ENCODE results near the gene MPIG6B. TPM values are rescaled to one million over a fixed set of nuclear protein-coding genes. Genes with fewer than 3 reads are reported as not detected.
A peak's percentile ranks its signal among the peaks of the same experiment; 100 is the strongest.

Gene MPIG6B
- total and polyA plus RNA-seq, 3 experiments from 2014 or later, result 0.08 TPM; not detected in 2

- H3K4me3 ChIP-seq (ENCODE audit: low read length), result peak overlapping the region; percentile 97
- CTCF ChIA-PET, result interaction anchor here (0.7 to 7.5 kb wide), 12 partner anchors 8 to 150 kb away, joined by 3 to 42 read pairs (median 8); partner anchors contain the start of genes DDAH2, HSPA1B, LSM2 and LY6G5C
- Mint-ChIP-seq H3K27me3 (no peaks in the 10 kb centered on the region), H3K36me3 (peaks cover 0 to 44% (median 1%) of the 10 kb centered on the region in 3 donors), H3K4me3 (peak overlapping the region; percentile 93 to 99 (median 98)), H3K4me1 (peaks cover 59 to 81% (median 71%) of the 10 kb centered on the region in 3 donors), H3K9me3 (no peaks in the 10 kb centered on the region), H3K27ac (peak overlapping the region; percentile 91 to 98 (median 96))
- no peaks in the 10 kb centered on the region for H3K27me3 ChIP-seq (ENCODE audit: insufficient read depth, low read length, poor library complexity, severe bottlenecking)
- peaks cover 58% of the 10 kb centered on the region for H3K4me1 ChIP-seq (ENCODE audit: insufficient read depth, low read length)
- H3K36me3 ChIP-seq (ENCODE audit: insufficient read depth, low read length), result peaks cover 13% of the 10 kb centered on the region
- no peak for DNase-seq
- POLR2A ChIA-PET, result interaction anchor here (0.5 to 2.5 kb wide), 10 partner anchors 8 to 450 kb away, joined by 3 to 11 read pairs (median 4); partner anchors contain the start of genes ABHD16A, LSM2 and VARS1
- peak overlapping the region; percentile 98 for H3K27ac ChIP-seq (ENCODE audit: low read depth, low read length)
- H3K9me3 ChIP-seq (ENCODE audit: low read length), result no peaks in the 10 kb centered on the region
These were observed 14.3 kb downstream of the MPIG6B start for GRCh38 chr6:31737315-31737990.

- H3K4me1 ChIP-seq (ENCODE audit: insufficient read depth, low read length), result peaks cover 56% of the 10 kb centered on the region
These were observed 15.1 kb downstream of the MPIG6B start for GRCh38 chr6:31737991-31738979.

GRCh38 chr6:31739639-31740396 lies 16.6 kb downstream of the MPIG6B start, which contains the start of gene MSH5:
TSS of gene MSH5 (plus strand) at chr6:31740005. CDS start at chr6:31740467, 462 bp downstream.
- no peaks in the 10 kb centered on the region for H3K27me3 Mint-ChIP-seq
- H3K27ac Mint-ChIP-seq, result peak within 1 kb of the TSS; percentile 91 to 99 (median 96)
- DNase-seq, result peak; percentile 91 to 97 (median 93)
- peak within 1 kb of the TSS; percentile 93 to 99 (median 98) for H3K4me3 Mint-ChIP-seq
- Histone ChIP-seq H3K36me3 (ENCODE audit: insufficient read depth, low read length) (no peaks in the 10 kb centered on the region), H3K27me3 (ENCODE audit: insufficient read depth, low read length, poor library complexity, severe bottlenecking) (no peaks in the 10 kb centered on the region), H3K9me3 (ENCODE audit: low read length) (no peaks in the 10 kb centered on the region), H3K4me3 (ENCODE audit: low read length) (peak within 1 kb of the TSS; percentile 84), H3K27ac (ENCODE audit: low read depth, low read length) (peak within 1 kb of the TSS; percentile 98), H3K4me1 (ENCODE audit: insufficient read depth, low read length) (peaks cover 40% of the 10 kb centered on the region)
- peaks cover 46 to 62% (median 55%) of the 10 kb centered on the region in 3 donors for H3K4me1 Mint-ChIP-seq
- ChIA-PET POLR2A (interaction anchor here (0.6 to 2.5 kb wide), 11 partner anchors 9 to 90 kb away, joined by 3 to 12 read pairs (median 5); partner anchors contain the start of genes ABHD16A, DDAH2 and LSM2), CTCF (interaction anchor here (0.6 to 7.5 kb wide), 11 partner anchors 10 to 90 kb away, joined by 3 to 42 read pairs (median 5); partner anchors contain the start of genes DDAH2, HSPA1B, LSM2 and MPIG6B)
- H3K36me3 Mint-ChIP-seq, result peaks cover 0 to 23% (median 1%) of the 10 kb centered on the region in 3 donors
- H3K9me3 Mint-ChIP-seq, result no peaks in the 10 kb centered on the region

More at GRCh38 chr6:31737991-31738979, 15.1 kb downstream of the MPIG6B start:
- H3K9me3 ChIP-seq (ENCODE audit: low read length), result no peaks in the 10 kb centered on the region
- ChIA-PET POLR2A (interaction anchor here (0.6 to 2.5 kb wide), 13 partner anchors 8 to 124 kb away, joined by 3 to 11 read pairs (median 5); partner anchors contain the start of genes ABHD16A, LSM2, NEU1 and VARS1), CTCF (interaction anchor here (0.7 to 7.5 kb wide), 18 partner anchors 9 to 149 kb away, joined by 3 to 42 read pairs (median 4); partner anchors contain the start of genes ABHD16A, DDAH2, HSPA1B and LSM2)
- peak overlapping the region; percentile 91 to 98 (median 96) for H3K27ac Mint-ChIP-seq
- H3K27me3 Mint-ChIP-seq, result no peaks in the 10 kb centered on the region
- no peaks in the 10 kb centered on the region for H3K9me3 Mint-ChIP-seq
- H3K27ac ChIP-seq (ENCODE audit: low read depth, low read length), result peak overlapping the region; percentile 98
- H3K36me3 ChIP-seq (ENCODE audit: insufficient read depth, low read length), result peaks cover 11% of the 10 kb centered on the region
- H3K27me3 ChIP-seq (ENCODE audit: insufficient read depth, low read length, poor library complexity, severe bottlenecking), result no peaks in the 10 kb centered on the region
- H3K4me3 ChIP-seq (ENCODE audit: low read length), result peak overlapping the region; percentile 44
- H3K4me3 Mint-ChIP-seq, result peak overlapping the region; percentile 93 to 99 (median 98)
- H3K36me3 Mint-ChIP-seq, result peaks cover 0 to 38% (median 1%) of the 10 kb centered on the region in 3 donors
- H3K4me1 Mint-ChIP-seq, result peaks cover 57 to 78% (median 68%) of the 10 kb centered on the region in 3 donors
- peak; percentile 40 to 81 (median 77) for DNase-seq

DNA sequence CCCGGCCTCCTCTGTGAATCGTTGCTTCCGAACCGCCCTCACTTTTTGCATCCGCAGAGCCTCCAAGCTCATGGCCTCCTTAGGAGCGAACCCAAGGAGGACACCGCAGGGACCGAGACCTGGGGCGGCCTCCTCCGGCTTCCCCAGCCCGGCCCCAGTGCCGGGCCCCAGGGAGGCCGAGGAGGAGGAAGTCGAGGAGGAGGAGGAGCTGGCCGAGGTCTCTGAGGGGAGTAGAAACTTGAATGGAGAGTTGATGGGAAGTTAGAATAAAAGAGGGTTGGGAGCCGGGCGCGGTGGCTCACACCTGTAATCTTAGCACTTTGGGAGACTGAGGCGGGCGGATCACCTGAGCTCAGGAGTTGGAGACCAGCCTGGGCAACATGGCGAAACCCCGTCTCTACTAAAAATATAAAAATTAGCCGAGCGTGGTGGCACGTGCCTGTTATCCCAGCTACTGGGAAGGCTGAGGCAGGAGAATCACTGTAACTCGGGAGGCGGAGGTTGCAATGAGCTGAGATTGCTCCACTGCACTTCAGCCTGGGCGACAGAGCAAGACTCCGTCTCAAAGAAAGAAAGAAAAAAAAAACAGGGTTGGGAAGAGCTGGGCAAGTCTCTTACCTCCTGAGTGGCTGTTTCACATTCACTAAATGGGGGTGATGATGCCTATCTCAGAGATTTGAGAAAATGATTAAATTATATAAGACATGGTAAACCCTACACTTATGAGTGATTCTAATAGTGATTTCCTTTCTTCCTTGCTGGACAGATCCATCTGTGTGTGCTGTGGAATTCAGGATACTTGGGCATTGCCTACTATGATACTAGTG lies 17.4 kb downstream of the MPIG6B start:
- ChIA-PET CTCF (interaction anchor here (0.7 to 7.5 kb wide), 9 partner anchors 11 to 89 kb away, joined by 3 to 42 read pairs (median 9); partner anchors contain the start of genes DDAH2, HSPA1B, LSM2 and VARS1), POLR2A (interaction anchor here (1.2 to 2.0 kb wide), 2 partner anchors 31 to 38 kb away, joined by 6 to 12 read pairs; partner anchors contain the start of gene ABHD16A)
- Histone ChIP-seq H3K4me1 (ENCODE audit: insufficient read depth, low read length) (peaks cover 39% of the 10 kb centered on the region), H3K9me3 (ENCODE audit: low read length) (no peaks in the 10 kb centered on the region), H3K4me3 (ENCODE audit: low read length) (peak overlapping the region; percentile 84), H3K36me3 (ENCODE audit: insufficient read depth, low read length) (no peaks in the 10 kb centered on the region), H3K27me3 (ENCODE audit: insufficient read depth, low read length, poor library complexity, severe bottlenecking) (no peaks in the 10 kb centered on the region), H3K27ac (ENCODE audit: low read depth, low read length) (peak overlapping the region; percentile 90)
- Mint-ChIP-seq H3K27me3 (no peaks in the 10 kb centered on the region), H3K27ac (peak overlapping the region; percentile 91 to 99 (median 96)), H3K9me3 (no peaks in the 10 kb centered on the region), H3K36me3 (peaks cover 0 to 17% (median 5%) of the 10 kb centered on the region in 3 donors), H3K4me3 (peak overlapping the region; percentile 93 to 99 (median 98)), H3K4me1 (peaks cover 46 to 61% (median 54%) of the 10 kb centered on the region in 3 donors)
- DNase-seq, result no peak

DNA sequence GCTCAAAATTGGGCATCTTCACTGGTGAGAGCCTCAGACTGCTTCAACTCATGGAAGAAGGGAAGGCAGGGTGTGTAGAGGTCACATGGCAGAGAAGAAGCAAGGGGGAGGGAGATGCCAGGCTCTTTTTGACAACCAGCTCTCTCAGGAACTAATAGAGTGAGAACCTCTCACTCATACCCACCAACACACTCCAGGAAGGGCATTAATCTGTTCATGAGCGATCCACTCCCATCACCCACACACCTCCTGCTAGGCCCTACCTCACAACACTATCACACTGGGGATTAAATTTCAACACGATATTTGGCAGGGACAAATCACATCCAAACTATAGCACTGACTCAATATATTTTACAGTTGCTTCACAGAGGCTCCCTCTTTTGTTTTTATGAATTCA lies 18.6 kb downstream of the MPIG6B start:
- CTCF ChIA-PET, result interaction anchor here (1.1 to 7.5 kb wide), 3 partner anchors 29 to 88 kb away, joined by 3 to 42 read pairs (median 4); no protein-coding TSS in a partner anchor
- H3K36me3 ChIP-seq (ENCODE audit: insufficient read depth, low read length), result no peaks in the 10 kb centered on the region
- peak overlapping the region in 6 of 7 donors; percentile 48 to 99 (median 58) for H3K4me3 Mint-ChIP-seq
- H3K9me3 ChIP-seq (ENCODE audit: low read length), result no peaks in the 10 kb centered on the region
- no peaks in the 10 kb centered on the region for H3K27me3 Mint-ChIP-seq
- H3K27me3 ChIP-seq (ENCODE audit: insufficient read depth, low read length, poor library complexity, severe bottlenecking), result no peaks in the 10 kb centered on the region
- H3K27ac Mint-ChIP-seq, result peak overlapping the region in 2 of 8 donors; percentile 7 to 36
- no peak overlapping the region for H3K4me3 ChIP-seq (ENCODE audit: low read length)
- H3K27ac ChIP-seq (ENCODE audit: low read depth, low read length), result peak overlapping the region; percentile 7
- H3K36me3 Mint-ChIP-seq, result peaks cover 0 to 10% (median 4%) of the 10 kb centered on the region in 3 donors
- H3K4me1 ChIP-seq (ENCODE audit: insufficient read depth, low read length), result peaks cover 35% of the 10 kb centered on the region
- H3K4me1 Mint-ChIP-seq, result peaks cover 37 to 56% (median 42%) of the 10 kb centered on the region in 3 donors
- no peak for DNase-seq
- POLR2A ChIA-PET, result no interaction called here
- no peaks in the 10 kb centered on the region for H3K9me3 Mint-ChIP-seq

- H3K36me3 Mint-ChIP-seq, result peaks cover 0 to 10% (median 6%) of the 10 kb centered on the region in 3 donors
- ChIA-PET CTCF (no interaction called here), POLR2A (no interaction called here)
- peaks cover 25% of the 10 kb centered on the region for H3K4me1 ChIP-seq (ENCODE audit: insufficient read depth, low read length)
- peak overlapping the region in 1 of 8 donors; percentile 1 for H3K27ac Mint-ChIP-seq
- H3K27me3 Mint-ChIP-seq, result peaks cover 0 to 1% of the 10 kb centered on the region in 2 donors
- H3K27me3 ChIP-seq (ENCODE audit: insufficient read depth, low read length, poor library complexity, severe bottlenecking), result no peaks in the 10 kb centered on the region
- H3K4me1 Mint-ChIP-seq, result peaks cover 27 to 45% (median 32%) of the 10 kb centered on the region in 3 donors
- H3K4me3 ChIP-seq (ENCODE audit: low read length), result no peak overlapping the region
- no peaks in the 10 kb centered on the region for H3K36me3 ChIP-seq (ENCODE audit: insufficient read depth, low read length)
- H3K27ac ChIP-seq (ENCODE audit: low read depth, low read length), result no peak overlapping the region
- H3K9me3 ChIP-seq (ENCODE audit: low read length), result no peaks in the 10 kb centered on the region
- peak overlapping the region in 1 of 7 donors; percentile 48 for H3K4me3 Mint-ChIP-seq
- no peak for DNase-seq
- no peaks in the 10 kb centered on the region for H3K9me3 Mint-ChIP-seq
These were observed 19.7 kb downstream of the MPIG6B start for GRCh38 chr6:31742894-31743293.
